GM12801 (cell line): ENCODE results near the gene PRDM11.

ENCODE experiments used
- CTCF ChIP-seq: IDR thresholded peaks from one replicate; pipeline ENCODE4 v1.5.1; 2011; ENCODE audit warnings: control low read depth; ENCODE audit not compliant: insufficient read length; ENCODE audit errors: extremely low read depth

PRDM11 gene

GRCh38 chr11:45211732-45212131, 65.3 kb downstream of the PRDM11 start:
- TF ChIP-seq CTCF: no peak

DNA sequence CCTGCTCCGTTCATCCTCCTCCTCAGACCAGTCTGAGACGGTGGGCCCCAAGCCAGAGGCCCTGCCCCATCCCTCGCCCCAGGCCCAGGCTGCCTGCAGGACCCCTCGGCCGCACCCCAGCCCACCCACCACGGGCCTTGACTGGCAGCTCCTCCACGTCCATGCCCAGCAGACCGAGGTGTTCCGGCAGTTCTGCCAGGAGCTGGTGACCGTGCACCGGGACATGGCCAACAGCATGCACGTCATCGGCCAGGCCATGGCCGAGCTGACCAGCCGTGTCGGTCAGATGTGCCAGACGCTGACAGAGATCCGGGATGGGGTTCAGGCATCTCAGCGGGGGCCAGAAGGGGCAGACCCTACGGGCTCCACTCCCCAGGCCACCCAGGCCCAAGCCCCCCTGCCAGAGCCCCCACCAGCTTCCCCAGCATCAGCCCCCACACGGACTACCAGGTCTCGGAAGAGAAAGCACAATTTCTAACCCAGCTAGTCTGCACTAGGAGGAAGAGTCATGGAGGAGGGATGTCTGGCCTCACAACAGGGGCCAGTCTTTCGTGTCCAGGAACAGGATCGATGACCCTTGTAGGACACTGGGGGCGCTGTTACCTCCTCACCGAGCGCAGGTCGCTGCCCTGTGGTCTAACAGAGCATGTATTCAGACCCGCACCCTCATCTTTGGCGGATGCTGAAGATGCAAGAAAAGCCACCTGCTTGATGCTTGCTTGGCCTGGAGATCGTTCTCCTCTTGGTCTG, 66.3 kb downstream of the PRDM11 start:
- no peak for TF ChIP-seq CTCF

GRCh38 chr11:45213316-45213665, 66.9 kb downstream of the PRDM11 start:
- no peak for TF ChIP-seq CTCF

DNA sequence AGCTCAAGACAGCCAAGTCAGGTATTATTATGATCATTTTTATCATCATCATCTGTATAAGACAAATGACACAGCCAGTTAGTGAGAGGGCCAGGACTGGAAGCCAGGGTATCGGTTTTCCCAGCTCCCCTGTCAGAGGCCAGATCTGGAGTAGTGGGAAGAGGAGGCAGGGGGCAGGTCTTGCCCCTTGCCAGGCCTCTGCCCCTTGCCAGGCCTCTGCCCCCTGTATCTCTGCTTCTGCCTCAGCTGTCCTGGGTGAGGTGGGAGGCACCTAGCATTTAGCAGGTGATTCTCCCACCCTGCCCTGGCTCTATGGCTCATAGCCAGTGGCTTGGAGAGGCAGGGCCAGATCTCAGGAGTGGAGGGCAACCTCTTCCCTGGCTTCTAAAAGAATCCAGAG, 67.3 kb downstream of the PRDM11 start:
- TF ChIP-seq CTCF: no peak

DNA sequence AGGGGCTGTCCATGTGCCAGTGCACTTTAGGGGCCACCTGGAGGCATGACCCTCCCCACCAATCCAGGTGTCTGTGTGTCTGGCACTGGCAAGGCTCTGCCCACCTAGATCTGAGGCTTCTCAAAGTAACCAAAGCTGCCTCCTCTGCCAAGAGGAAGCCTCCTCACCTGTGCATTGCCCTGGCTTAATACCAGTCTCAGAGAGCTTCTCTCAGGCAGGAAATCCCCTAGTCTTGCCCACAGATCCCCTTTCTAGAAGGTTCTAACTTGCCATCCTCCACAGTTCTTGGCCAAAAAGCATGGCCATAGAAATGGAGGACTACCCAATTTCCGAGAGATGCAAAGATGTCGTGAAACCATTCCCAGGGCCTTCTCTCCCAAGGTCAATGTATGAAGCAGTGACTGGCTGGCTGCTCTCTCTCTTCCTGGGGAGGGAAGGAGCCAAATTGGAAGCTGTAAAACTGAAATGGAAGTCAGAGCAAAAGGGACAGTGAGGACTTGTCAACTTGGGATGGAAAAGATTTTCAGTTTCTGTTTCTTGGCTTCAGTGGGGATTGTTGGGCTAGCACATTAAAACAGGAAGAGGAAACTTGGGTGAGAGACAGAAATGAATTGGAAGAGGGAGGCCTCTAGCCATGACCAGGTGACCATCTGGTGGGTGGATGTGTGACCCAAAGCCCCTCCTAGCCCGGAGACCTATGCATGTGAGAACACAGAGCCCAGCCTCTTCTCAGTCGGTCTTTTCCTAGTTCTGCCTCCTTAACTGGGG, 68.8 kb downstream of the PRDM11 start:
- no peak for TF ChIP-seq CTCF

DNA sequence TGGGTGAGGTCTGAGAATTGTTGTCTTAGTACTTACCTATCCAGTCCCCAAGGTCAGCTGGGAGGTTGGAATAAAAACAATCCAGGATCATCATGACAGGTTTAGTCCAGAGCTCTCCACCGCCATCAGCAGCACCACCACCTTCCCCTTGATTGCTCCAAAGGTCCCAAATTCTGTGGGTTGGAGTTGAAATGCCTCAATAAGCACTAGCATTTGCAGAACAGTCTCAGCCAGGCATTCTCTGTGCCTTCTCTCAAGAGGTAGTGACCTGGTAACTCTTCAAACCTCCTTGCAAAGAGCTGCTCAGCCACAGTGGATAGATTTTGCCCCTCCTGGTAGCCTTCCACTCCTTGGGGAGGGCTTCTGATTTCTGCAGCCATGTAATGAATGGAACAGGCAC, 69.6 kb downstream of the PRDM11 start:
- no peak for TF ChIP-seq CTCF

DNA sequence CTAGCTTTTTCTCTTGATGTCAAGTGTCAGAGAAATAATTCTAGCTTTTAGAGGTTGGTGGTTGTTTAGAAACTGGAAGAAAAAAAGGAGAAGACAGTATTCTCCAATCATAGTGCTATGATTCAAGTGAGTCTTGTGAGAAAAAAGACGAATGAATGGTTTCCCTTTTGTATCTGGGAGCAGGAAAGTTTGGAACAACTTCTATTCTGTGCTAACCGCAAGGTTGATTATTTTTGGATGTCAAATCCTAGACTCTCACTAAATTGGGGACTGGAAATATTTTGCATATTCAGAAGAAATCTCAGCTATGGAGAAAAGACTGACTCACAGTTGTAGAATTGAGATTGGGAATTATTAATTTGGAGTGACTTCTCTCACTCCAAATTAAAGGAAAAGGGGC, 70.5 kb downstream of the PRDM11 start:
- TF ChIP-seq CTCF: no peak
